Measurements from ENCODE around the gene PCDHA4.

GRCh38 chr5:140795259-140795641 lies 11.6 kb upstream of the PCDHA4 start:
- TF ChIP-seq FOXJ3 (CRISPR knock-in tag; IDR thresholded peaks at IDR 0.05) (no peak), REST (IDR thresholded peaks at IDR 0.05; ENCODE audit: low read depth, low read length) (no peak)

Measured in SK-N-SH (cell line).